ENCODE measurements around the gene N4BP2L2.

- TF ChIP-seq CTCF (IDR thresholded peaks at IDR 0.05; ENCODE audit: low read depth, low read length, missing input control) (no peak), RAD21 (IDR thresholded peaks at IDR 0.05) (no peak), HNF4G (IDR thresholded peaks at IDR 0.05) (no peak), JUND (IDR thresholded peaks at IDR 0.05) (no peak), EGR1 (IDR thresholded peaks at IDR 0.05; ENCODE audit: low read depth in 2 of 2) (no peak), TAF1 (conservative IDR thresholded peaks at IDR 0.05) (no peak), YY1 (IDR thresholded peaks at IDR 0.05) (no peak)
- TF ChIP-seq, protein P1, sequence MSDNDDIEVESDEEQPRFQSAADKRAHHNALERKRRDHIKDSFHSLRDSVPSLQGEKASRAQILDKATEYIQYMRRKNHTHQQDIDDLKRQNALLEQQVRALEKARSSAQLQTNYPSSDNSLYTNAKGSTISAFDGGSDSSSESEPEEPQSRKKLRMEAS (IDR thresholded peaks at IDR 0.05), result no peak
- TF ChIP-seq, protein P2, sequence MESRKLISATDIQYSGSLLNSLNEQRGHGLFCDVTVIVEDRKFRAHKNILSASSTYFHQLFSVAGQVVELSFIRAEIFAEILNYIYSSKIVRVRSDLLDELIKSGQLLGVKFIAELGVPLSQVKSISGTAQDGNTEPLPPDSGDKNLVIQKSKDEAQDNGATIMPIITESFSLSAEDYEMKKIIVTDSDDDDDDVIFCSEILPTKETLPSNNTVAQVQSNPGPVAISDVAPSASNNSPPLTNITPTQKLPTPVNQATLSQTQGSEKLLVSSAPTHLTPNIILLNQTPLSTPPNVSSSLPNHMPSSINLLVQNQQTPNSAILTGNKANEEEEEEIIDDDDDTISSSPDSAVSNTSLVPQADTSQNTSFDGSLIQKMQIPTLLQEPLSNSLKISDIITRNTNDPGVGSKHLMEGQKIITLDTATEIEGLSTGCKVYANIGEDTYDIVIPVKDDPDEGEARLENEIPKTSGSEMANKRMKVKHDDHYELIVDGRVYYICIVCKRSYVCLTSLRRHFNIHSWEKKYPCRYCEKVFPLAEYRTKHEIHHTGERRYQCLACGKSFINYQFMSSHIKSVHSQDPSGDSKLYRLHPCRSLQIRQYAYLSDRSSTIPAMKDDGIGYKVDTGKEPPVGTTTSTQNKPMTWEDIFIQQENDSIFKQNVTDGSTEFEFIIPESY (IDR thresholded peaks at IDR 0.05), result no peak
- TF ChIP-seq, protein P3, sequence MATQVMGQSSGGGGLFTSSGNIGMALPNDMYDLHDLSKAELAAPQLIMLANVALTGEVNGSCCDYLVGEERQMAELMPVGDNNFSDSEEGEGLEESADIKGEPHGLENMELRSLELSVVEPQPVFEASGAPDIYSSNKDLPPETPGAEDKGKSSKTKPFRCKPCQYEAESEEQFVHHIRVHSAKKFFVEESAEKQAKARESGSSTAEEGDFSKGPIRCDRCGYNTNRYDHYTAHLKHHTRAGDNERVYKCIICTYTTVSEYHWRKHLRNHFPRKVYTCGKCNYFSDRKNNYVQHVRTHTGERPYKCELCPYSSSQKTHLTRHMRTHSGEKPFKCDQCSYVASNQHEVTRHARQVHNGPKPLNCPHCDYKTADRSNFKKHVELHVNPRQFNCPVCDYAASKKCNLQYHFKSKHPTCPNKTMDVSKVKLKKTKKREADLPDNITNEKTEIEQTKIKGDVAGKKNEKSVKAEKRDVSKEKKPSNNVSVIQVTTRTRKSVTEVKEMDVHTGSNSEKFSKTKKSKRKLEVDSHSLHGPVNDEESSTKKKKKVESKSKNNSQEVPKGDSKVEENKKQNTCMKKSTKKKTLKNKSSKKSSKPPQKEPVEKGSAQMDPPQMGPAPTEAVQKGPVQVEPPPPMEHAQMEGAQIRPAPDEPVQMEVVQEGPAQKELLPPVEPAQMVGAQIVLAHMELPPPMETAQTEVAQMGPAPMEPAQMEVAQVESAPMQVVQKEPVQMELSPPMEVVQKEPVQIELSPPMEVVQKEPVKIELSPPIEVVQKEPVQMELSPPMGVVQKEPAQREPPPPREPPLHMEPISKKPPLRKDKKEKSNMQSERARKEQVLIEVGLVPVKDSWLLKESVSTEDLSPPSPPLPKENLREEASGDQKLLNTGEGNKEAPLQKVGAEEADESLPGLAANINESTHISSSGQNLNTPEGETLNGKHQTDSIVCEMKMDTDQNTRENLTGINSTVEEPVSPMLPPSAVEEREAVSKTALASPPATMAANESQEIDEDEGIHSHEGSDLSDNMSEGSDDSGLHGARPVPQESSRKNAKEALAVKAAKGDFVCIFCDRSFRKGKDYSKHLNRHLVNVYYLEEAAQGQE (IDR thresholded peaks at IDR 0.05), result no peak
Measured at GRCh38 chr13:32587811-32588170, 49.2 kb upstream of the N4BP2L2 start.

Data from liver (tissue), 3 donors.